ENCODE measurements around the gene DLX2.
"Not testable (repeated sequence)": the region's sequence is repeated elsewhere in the genome, so short reads cannot be mapped to it uniquely, and the experiment has no call there.

DLX2 gene

GRCh38 chr2:172073518-172073917 is 29.2 kb downstream of the DLX2 start:
- H3K4me3 ChIP-seq (ENCODE audit: control insufficient read depth, low read depth, low read length) = no peak overlapping the region
- TF ChIP-seq CTCF (IDR thresholded peaks at IDR 0.05; ENCODE audit: control insufficient read depth, insufficient read depth, low read depth, low read length, missing control alignments) = no peak
- no peak for DNase-seq (ENCODE audit: low read depth)

GRCh38 chr2:172072706-172073105 is 30.0 kb downstream of the DLX2 start:
- no peak for DNase-seq (ENCODE audit: low read depth)
- no peak for TF ChIP-seq CTCF (IDR thresholded peaks at IDR 0.05; ENCODE audit: control insufficient read depth, insufficient read depth, low read depth, low read length, missing control alignments)
- H3K4me3 ChIP-seq (ENCODE audit: control insufficient read depth, low read depth, low read length) = no peak overlapping the region

- H3K4me3 ChIP-seq (ENCODE audit: control insufficient read depth, low read depth, low read length) = no peak overlapping the region
- TF ChIP-seq CTCF (IDR thresholded peaks at IDR 0.05; ENCODE audit: control insufficient read depth, insufficient read depth, low read depth, low read length, missing control alignments) = no peak
- DNase-seq (ENCODE audit: low read depth) = no peak
Observed at GRCh38 chr2:172072303-172072702, 30.4 kb downstream of the DLX2 start.

- TF ChIP-seq CTCF (IDR thresholded peaks at IDR 0.05; ENCODE audit: control insufficient read depth, insufficient read depth, low read depth, low read length, missing control alignments) = no peak
Observed at GRCh38 chr2:172070936-172071335, 31.8 kb downstream of the DLX2 start.

GRCh38 chr2:172067905-172068304 is 34.8 kb downstream of the DLX2 start:
- DNase-seq (ENCODE audit: low read depth); H3K4me3 ChIP-seq (ENCODE audit: control insufficient read depth, low read depth, low read length): not testable (repeated sequence)

More at GRCh38 chr2:172070936-172071335, 31.8 kb downstream of the DLX2 start:
- DNase-seq (ENCODE audit: low read depth) = no peak
- no peak overlapping the region for H3K4me3 ChIP-seq (ENCODE audit: control insufficient read depth, low read depth, low read length)

GRCh38 chr2:172066394-172066886 is 36.3 kb downstream of the DLX2 start:
- no peak for TF ChIP-seq CTCF (IDR thresholded peaks at IDR 0.05; ENCODE audit: control insufficient read depth, insufficient read depth, low read depth, low read length, missing control alignments)
- no peak overlapping the region for H3K4me3 ChIP-seq (ENCODE audit: control insufficient read depth, low read depth, low read length)
- DNase-seq (ENCODE audit: low read depth) = no peak

- TF ChIP-seq CTCF (IDR thresholded peaks at IDR 0.05; ENCODE audit: control insufficient read depth, insufficient read depth, low read depth, low read length, missing control alignments) = no peak
- no peak overlapping the region for H3K4me3 ChIP-seq (ENCODE audit: control insufficient read depth, low read depth, low read length)
- DNase-seq (ENCODE audit: low read depth) = no peak
Observed at GRCh38 chr2:172065111-172065510, 37.6 kb downstream of the DLX2 start.
